HepG2 (cell line): ENCODE data around the gene TMEM63C.

Source experiments
- BRD4 ChIP-seq: sonication (generic); formaldehyde crosslinking; IDR thresholded peaks from 2 replicates; pipeline ENCODE4 v1.4.0; 2020; ENCODE audit warnings: missing genetic modification reagents
- CTCF ChIP-seq: sonication (generic); formaldehyde crosslinking; IDR thresholded peaks from 2 replicates; pipeline ENCODE4 v1.5.0; 2020; ENCODE audit warnings: mild to moderate bottlenecking, missing genetic modification reagents, moderate library complexity
- ELF1 ChIP-seq: sonication (generic); formaldehyde crosslinking; IDR thresholded peaks from 2 replicates; pipeline ENCODE4 v1.4.0; 2020; ENCODE audit warnings: missing genetic modification reagents
- NAIF1 ChIP-seq: sonication (generic); formaldehyde crosslinking; IDR thresholded peaks from 2 replicates; pipeline ENCODE4 v1.5.0; 2020; ENCODE audit warnings: mild to moderate bottlenecking, missing genetic modification reagents, borderline replicate concordance
- PBX3 ChIP-seq: sonication (generic); formaldehyde crosslinking; IDR thresholded peaks from 2 replicates; pipeline ENCODE4 v1.8.1; 2023; ENCODE audit warnings: missing genetic modification reagents, inconsistent platforms, borderline replicate concordance
- PHF8 ChIP-seq: sonication (generic); formaldehyde crosslinking; IDR thresholded peaks from 2 replicates; pipeline ENCODE4 v1.5.0; 2020; ENCODE audit warnings: missing genetic modification reagents
- POLR2AphosphoS5 ChIP-seq: IDR thresholded peaks from 2 replicates; pipeline ENCODE4 v1.6.1; 2012; ENCODE audit warnings: low read depth, low read length
- ZNF749 ChIP-seq: sonication (generic); formaldehyde crosslinking; IDR thresholded peaks from 2 replicates; pipeline ENCODE4 v1.8.0; 2022; ENCODE audit warnings: mild to moderate bottlenecking, missing genetic modification reagents, moderate library complexity, borderline replicate concordance

DNA sequence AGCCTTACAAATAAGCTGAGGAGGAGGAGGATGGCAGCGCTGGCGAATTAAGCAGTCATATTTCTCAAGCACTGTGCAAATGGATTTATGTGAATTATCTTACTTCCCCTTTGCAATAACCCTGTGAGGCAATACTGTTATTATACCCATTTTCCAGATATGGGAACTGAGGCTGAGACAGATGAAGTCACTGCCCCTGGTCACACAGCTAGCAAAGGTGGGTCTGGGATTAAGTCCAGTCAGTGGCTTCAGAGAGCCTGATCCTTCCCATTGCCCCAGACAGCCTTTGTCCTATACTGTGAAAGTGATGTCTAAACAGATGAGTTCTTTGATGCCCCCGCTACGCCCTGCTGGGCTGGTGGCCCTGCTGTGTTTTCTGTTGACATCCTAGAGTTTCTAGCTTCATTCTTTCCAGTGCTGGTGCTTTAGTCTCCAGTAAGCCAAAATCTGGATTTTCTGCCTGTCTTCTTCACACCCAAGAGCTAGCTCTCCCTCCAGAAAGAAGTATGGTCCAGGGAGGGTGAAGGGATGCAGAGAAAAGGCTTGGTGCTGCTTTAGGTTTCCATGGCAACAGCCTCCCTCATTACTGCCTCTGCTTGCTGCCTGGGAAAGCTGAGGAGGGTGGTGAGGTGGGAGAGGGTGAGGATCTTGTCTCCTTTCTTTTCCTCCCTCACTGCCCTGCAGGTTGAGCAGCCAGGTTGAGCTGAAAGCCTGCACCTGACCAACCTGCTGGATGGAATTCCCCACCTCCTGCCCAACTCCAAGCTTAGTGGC, 30.7 kb downstream of the TMEM63C start:
- TF ChIP-seq NAIF1 (CRISPR knock-in tag) (no peak), CTCF (CRISPR knock-in tag) (no peak), BRD4 (no peak), POLR2AphosphoS5 (no peak), ELF1 (CRISPR knock-in tag) (no peak), PHF8 (CRISPR knock-in tag) (no peak), ZNF749 (CRISPR knock-in tag) (no peak), PBX3 (CRISPR knock-in tag) (no peak)
